T-helper 2 cell (primary cell): ENCODE results near the gene METRN.

Source experiments
- DNase-seq, 5 experiments: peaks; one replicate each; pipeline versions ENCODE4 v3.0.0 to v3.0.0-alpha.2; 2012 to 2022
- total RNA-seq, 2 donors: gene quantifications; one replicate each; lab custom pipeline; 2026; lab: John Stamatoyannopoulos, UW

Gene METRN
- total RNA-seq, result 1.6 to 3.2 reads per million in 2 donors

GRCh38 chr16:714558-715476, at the start of gene METRN:
Gene METRN, plus strand, starts transcription at chr16:715118. Its CDS starts 172 bp downstream, at chr16:715290.
- peak; percentile 77 to 87 (median 84) for DNase-seq

DNA sequence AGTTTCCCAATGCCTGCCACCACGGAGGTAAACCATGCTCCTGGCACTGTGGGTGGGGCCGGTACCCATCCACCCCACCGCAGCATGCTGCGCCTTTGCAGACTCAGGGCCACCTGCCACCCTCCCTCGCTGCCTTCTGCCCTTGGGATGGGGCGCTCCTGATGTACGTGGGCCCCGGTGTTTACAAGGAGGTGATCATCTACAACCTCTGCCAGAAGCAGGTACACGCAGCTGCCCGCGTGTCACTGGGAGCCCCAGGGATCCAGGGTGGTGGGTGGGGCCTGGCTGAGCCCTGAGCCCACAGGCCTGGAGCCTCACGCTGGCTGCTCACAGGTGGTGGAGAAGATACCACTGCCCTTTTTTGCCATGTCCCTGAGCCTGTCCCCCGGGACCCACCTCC, 48.3 kb upstream of the METRN start:
- DNase-seq, result no peak

DNA sequence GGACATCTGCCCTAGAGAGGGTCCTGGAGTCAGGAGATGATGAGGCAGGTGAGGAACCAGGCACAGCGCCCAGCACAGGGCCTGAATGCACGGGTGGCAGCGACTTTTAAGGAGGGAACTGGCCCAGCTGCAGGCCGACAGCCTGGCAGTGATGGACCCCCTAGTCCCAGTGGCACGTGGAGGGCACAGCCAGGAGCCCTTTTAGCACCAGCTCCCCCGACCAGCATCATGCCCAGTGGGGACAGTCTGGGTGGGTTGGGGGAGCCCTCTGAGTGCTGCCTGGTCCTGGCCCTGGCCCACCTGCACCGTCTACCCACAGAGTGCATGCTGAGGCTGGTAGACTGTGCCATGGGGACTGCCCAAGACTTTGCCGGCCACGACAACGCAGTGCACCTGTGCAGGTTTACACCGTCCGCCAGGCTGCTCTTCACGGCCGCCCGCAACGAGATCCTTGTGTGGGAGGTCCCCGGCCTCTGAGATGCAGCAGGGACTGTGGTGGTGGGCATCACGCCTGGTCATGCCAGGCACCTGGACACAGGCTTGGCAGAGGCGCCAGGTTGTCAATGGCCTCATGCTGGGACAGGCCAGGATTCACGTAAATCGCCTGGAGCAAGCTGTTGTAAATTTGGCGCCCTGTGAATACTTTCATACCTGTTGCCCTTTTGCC, 47.7 kb upstream of the METRN start:
- no peak for DNase-seq

DNA sequence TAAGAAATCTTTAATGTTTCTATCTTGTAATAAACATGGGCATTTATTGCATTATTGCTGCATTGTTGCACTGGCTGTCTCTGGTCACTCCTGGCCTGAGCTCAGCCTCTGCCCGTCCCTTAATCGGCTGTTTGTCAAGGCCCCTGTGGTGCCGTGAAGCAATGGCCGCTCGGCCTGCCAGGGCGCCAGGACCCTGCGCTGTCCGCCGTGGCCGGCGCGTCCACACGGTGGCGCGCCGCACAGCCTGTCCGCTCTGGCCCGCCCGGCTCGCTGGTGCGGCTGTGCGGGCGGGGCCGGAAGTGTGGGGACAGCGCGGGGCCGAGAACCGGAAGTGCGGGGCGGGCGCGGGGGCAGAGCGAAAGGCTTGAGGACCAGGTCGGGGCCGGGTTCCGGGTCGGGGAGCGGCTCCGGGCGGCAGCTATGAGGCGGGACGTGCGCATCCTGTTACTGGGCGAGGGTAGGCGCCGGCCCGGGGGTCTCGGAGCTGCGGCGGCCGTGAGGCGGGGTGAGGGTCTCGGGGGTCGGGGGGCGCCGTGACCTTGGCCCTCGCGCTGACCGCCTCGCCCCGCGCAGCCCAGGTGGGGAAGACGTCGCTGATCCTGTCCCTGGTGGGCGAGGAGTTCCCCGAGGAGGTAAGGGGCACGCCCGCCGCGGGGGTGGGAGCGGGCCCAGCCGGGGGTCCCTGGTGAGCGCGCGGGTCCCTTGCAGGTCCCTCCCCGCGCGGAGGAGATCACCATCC, 47.0 kb upstream of the METRN start, which contains the start of gene RHOT2:
Gene RHOT2, plus strand, starts transcription at position 353 of the 739 bp plus-strand sequence. Its CDS starts 68 bp downstream, at position 421.
- DNase-seq, result peak; percentile 77 to 95 (median 87)

GRCh38 chr16:668519-669171, 46.3 kb upstream of the METRN start:
- no peak for DNase-seq

DNA sequence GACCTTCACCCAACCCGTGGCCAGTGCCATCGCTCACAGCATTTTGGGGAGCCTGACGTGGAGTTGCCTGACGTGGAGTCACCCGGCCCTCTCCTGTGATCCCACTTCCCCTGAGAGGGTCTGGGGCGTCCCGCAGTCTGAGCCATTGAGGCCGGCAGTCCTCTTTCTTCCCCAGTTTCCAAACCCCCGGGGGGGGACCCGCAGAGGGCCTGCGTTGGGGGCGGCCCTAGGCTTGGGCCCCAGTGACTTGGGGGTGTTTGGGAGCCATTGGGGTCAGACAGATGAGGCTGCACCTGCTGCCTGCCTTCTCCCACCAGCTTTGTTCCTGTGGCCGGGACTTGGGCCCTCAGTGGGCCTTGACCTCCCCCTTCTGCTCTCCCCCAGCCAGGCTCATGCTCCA, 45.3 kb upstream of the METRN start:
- DNase-seq, result no peak

DNA sequence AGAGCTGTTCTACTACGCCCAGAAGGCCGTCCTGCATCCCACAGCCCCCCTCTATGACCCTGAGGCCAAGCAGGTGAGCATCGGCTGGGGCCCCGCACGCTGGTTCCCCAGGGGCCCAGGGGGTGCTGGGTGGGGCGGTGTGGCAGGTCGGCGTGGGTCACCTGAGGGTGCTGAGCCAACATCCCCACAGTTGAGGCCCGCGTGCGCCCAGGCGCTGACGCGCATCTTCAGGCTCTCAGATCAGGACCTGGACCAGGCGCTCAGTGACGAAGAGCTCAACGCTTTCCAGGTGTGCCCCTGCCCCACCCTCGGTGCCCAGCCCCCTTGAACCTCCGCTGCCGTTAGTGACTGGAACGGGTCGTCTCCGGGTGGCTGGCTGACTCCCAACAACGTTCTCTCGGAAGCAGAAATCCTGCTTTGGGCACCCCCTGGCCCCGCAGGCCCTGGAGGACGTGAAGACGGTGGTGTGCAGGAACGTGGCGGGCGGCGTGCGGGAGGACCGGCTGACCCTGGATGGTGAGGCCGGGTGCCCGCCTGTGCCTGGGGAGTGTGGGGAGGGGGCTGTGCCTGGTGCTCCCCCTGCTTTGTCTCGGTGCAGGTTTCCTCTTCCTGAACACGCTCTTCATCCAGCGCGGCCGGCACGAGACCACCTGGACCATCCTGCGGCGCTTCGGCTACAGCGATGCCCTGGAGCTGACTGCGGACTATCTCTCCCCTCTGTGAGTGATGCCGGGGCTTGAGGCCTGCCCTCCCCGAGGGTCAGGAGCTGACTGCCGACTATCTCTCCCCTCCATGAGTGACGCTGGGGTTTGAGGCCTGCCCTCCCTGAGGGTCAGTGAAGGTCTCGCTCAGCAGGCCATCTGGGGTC, 44.2 kb upstream of the METRN start:
- DNase-seq, result no peak

GRCh38 chr16:671353-672131, 43.4 kb upstream of the METRN start:
- no peak for DNase-seq

- no peak for DNase-seq
Measured at GRCh38 chr16:672371-672770, 42.5 kb upstream of the METRN start.

- no peak for DNase-seq
Measured at GRCh38 chr16:672851-673250, 42.1 kb upstream of the METRN start.

DNA sequence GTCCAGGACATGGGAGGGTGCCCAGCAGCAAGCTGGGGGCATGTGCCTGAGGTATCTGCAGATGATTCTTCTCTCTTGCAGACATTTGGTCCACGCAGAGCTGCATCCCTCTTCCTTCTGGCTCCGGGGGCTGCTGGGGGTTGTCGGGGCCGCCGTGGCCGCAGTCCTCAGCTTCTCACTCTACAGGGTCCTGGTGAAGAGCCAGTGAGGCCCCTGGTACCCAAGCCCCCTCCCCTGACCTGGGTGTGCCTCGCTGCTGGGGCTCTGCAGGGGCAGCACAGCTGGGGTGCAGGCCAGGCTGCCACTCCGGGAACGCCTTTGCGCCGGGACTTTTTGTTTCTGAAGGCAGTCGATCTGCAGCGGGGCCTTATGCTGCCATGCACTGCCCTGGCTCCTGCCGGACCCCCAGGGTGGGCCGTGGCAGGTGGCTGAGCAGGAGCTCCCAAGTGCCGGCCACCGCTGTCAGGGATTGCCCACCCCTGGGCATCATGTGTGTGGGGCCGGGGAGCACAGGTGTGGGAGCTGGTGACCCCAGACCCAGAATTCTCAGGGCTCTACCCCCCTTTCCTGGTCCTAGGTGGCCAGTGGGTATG, 41.4 kb upstream of the METRN start:
- DNase-seq, result no peak

DNA sequence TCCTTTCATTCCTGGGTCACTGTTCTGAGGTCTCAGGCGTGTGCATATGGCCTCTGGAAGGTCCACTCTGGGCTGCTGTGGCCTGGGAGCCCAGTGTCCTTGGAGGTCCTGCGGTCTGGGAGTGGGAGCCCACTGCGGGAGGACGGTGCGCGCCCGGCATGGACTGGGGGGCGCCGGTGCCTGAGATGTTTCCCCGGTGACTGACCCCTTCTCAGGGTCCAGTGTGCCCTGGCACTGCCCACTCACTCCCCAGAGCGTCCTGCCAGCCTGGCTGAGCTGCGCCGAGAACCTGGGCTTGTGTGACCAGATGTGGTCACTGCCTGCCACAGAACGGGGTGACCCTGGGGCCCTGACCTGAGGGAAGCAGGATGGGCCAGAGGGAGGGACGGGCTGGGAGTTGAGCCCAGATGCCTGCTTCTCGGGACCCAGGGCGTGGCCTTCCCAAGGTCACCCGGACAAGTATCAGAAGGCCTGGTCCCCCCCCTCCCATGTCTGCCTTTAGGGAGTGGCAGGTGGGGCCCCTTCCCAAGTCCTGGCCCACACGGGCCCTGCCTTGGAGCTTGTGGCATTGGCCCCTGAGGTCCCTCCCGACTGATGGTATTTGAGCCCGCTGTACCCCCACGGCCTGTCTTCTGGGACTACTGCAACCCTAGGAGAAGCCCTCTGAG, 40.6 kb upstream of the METRN start:
- no peak for DNase-seq

GRCh38 chr16:674968-675883, 39.7 kb upstream of the METRN start, which contains the start of gene RHBDL1:
Gene RHBDL1, plus strand, starts transcription at chr16:675671. Its CDS starts 120 bp downstream, at chr16:675791.
- DNase-seq, result peak in 1 of 5 experiments; percentile 26

DNA sequence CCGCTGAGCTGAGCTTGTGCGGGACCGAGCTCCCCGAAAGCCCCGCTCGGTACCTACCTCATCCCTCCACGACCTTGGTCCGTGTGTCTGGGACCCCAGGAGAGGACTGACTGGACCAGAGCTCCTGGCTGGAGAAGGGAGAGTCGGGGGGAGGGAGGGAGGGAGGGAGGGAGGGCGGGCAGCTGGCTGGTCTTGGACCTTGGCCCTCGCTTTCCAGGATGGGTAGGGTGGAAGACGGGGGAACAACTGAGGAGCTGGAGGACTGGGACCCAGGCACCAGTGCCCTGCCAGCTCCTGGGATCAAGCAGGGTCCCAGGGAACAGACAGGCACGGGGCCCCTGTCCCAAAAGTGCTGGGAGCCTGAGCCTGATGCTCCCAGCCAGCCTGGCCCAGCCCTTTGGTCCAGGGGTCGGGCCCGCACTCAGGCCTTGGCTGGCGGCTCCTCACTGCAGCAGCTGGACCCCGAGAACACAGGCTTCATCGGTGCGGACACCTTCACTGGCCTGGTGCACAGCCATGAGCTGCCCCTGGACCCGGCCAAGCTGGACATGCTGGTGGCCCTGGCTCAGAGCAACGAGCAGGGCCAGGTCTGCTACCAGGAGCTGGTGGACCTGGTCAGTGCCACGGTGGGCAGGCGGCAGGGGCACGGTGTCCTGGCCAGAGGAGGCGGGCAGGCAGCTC, 38.9 kb upstream of the METRN start:
- DNase-seq, result no peak

GRCh38 chr16:676565-676902, 38.4 kb upstream of the METRN start:
- DNase-seq, result no peak

DNA sequence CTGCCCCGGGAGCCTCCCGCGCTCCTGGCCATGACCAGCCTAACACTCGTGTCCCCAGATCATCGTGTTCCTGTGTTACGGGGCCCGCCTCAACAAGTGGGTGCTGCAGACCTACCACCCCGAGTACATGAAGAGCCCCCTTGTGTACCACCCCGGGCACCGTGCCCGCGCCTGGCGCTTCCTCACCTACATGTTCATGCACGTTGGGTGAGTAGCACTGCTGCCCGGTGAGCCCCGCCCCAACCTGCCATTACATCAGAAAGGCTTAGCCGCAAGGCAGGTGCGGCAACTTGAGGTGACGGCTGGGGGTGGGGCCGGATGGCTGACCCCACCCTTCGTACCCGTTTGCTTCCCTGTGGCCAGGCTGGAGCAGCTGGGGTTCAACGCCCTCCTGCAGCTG, 38.0 kb upstream of the METRN start:
- peak in 2 of 5 experiments; percentile 27 to 39 for DNase-seq

GRCh38 chr16:677316-678190, 37.4 kb upstream of the METRN start:
- no peak for DNase-seq
